Measurements from ENCODE around the gene VPS37B. TPM values are rescaled to one million over a fixed set of nuclear protein-coding genes. Genes with fewer than 3 reads are reported as not detected.
"Not testable (repeated sequence)": the region's sequence is repeated elsewhere in the genome, so short reads cannot be mapped to it uniquely, and the experiment has no call there.

VPS37B gene
- total RNA-seq, 6 experiments from 2014 or later = 5.2 to 6.7 (median 6.0) TPM

GRCh38 chr12:122917507-122918121 lies 21.7 kb upstream of the VPS37B start:
- peaks cover 0 to 16% (median 5%) of the 10 kb centered on the region in 4 donors for H3K4me1 ChIP-seq
- peak; percentile 98 to 99 (median 99) for ATAC-seq
- intact Hi-C loops (cut with DNase I) = no loop called here
- peak overlapping the region in 1 of 3 donors; percentile 62 for H3K27ac ChIP-seq
- no peaks in the 10 kb centered on the region for H3K27me3 ChIP-seq
- 24% methylated on average over 7 of the region's 9 CpGs for WGBS (ENCODE audit: insufficient coverage, low coverage, low lambda C conversion rate, missing lambda C conversion rate)
- no peak overlapping the region for H3K4me3 ChIP-seq
- no peaks in the 10 kb centered on the region for H3K9me3 ChIP-seq
- H3K36me3 ChIP-seq = no peaks in the 10 kb centered on the region
- TF ChIP-seq CTCF (IDR thresholded peaks at IDR 0.05) = no peak
- TF ChIP-seq POLR2A (IDR thresholded peaks at IDR 0.05) = no peak
- DNase-seq = peak; percentile 82 to 93 (median 92)

- Histone ChIP-seq H3K9me3 (no peaks in the 10 kb centered on the region), H3K4me1 (no peaks in the 10 kb centered on the region), H3K4me3 (no peak overlapping the region), H3K36me3 (no peaks in the 10 kb centered on the region), H3K27me3 (no peaks in the 10 kb centered on the region), H3K27ac (no peak overlapping the region)
- no peak for TF ChIP-seq POLR2A (IDR thresholded peaks at IDR 0.05)
- no peak for TF ChIP-seq CTCF (IDR thresholded peaks at IDR 0.05)
- ATAC-seq (no peak), DNase-seq (no peak)
- WGBS (ENCODE audit: insufficient coverage, low coverage, low lambda C conversion rate, missing lambda C conversion rate) = 76% methylated on average over 8 of the region's 12 CpGs
- intact Hi-C loops (cut with DNase I) = no loop called here
Observed at GRCh38 chr12:122909442-122910288, 13.7 kb upstream of the VPS37B start.

- 79% methylated on average over 4 of the region's 6 CpGs for WGBS (ENCODE audit: insufficient coverage, low coverage, low lambda C conversion rate, missing lambda C conversion rate)
- H3K4me3 ChIP-seq = no peak overlapping the region
- ATAC-seq = no peak
- intact Hi-C loops (cut with DNase I) = no loop called here
- no peaks in the 10 kb centered on the region for H3K36me3 ChIP-seq
- TF ChIP-seq POLR2A (IDR thresholded peaks at IDR 0.05) = no peak
- no peak for TF ChIP-seq CTCF (IDR thresholded peaks at IDR 0.05)
- no peak overlapping the region for H3K27ac ChIP-seq
- no peaks in the 10 kb centered on the region for H3K9me3 ChIP-seq
- no peak for DNase-seq
- H3K27me3 ChIP-seq = no peaks in the 10 kb centered on the region
- no peaks in the 10 kb centered on the region for H3K4me1 ChIP-seq
Observed at GRCh38 chr12:122908915-122909314, 13.0 kb upstream of the VPS37B start.

GRCh38 chr12:122905258-122905657 lies 9.3 kb upstream of the VPS37B start:
- intact Hi-C loops (cut with DNase I); H3K4me1 ChIP-seq; H3K4me3 ChIP-seq; DNase-seq; ATAC-seq; H3K27ac ChIP-seq; H3K27me3 ChIP-seq; H3K36me3 ChIP-seq; H3K9me3 ChIP-seq: not testable (repeated sequence)
- 100% methylated on average over 3 of the region's 5 CpGs for WGBS (ENCODE audit: insufficient coverage, low coverage, low lambda C conversion rate, missing lambda C conversion rate)

GRCh38 chr12:122903693-122904034 lies 7.7 kb upstream of the VPS37B start:
- Histone ChIP-seq H3K9me3 (no peaks in the 10 kb centered on the region), H3K27ac (no peak overlapping the region)
- no peak for ATAC-seq

More at GRCh38 chr12:122903693-122904034, 7.7 kb upstream of the VPS37B start:
- TF ChIP-seq CTCF (IDR thresholded peaks at IDR 0.05) (no peak), POLR2A (IDR thresholded peaks at IDR 0.05) (no peak)
- DNase-seq = no peak
- WGBS (ENCODE audit: insufficient coverage, low coverage, low lambda C conversion rate, missing lambda C conversion rate) = 55% methylated on average over 4 of the region's 7 CpGs
- H3K36me3 ChIP-seq = no peaks in the 10 kb centered on the region
- intact Hi-C loops (cut with DNase I) = no loop called here
- peaks cover 0 to under 1% (median 0%) of the 10 kb centered on the region in 4 donors for H3K4me1 ChIP-seq
- H3K4me3 ChIP-seq = no peak overlapping the region
- no peaks in the 10 kb centered on the region for H3K27me3 ChIP-seq

Data from right lobe of liver (tissue), 6 donors.